HepG2 (cell line): ENCODE results near the gene ACYP2. TPM values are rescaled to one million over a fixed set of nuclear protein-coding genes. Genes with fewer than 3 reads are reported as not detected.

Experiments used
- CHCHD3 ChIP-seq: sonication (generic); formaldehyde crosslinking; IDR thresholded peaks from 2 replicates; pipeline ENCODE4 v1.8.0; 2022; ENCODE audit warnings: mild to moderate bottlenecking, missing genetic modification reagents, moderate library complexity
- FOXM1 ChIP-seq: sonication (generic); formaldehyde crosslinking; IDR thresholded peaks from 2 replicates; pipeline ENCODE4 v1.5.0; 2020; ENCODE audit warnings: missing genetic modification reagents
- HOXA5 ChIP-seq: sonication (generic); formaldehyde crosslinking; IDR thresholded peaks from 2 replicates; pipeline ENCODE4 v1.4.0; 2020; ENCODE audit warnings: missing genetic modification reagents
- NFYB ChIP-seq: sonication (generic); formaldehyde crosslinking; IDR thresholded peaks from 2 replicates; pipeline ENCODE4 v1.4.0; 2020; ENCODE audit warnings: missing genetic modification reagents
- NR2F1 ChIP-seq, 2 experiments: fragments of 450-650 bp in 1 of 2; formaldehyde crosslinking in 1 of 2; IDR thresholded peaks; 2 replicates each; pipeline versions ENCODE4 v1.5.0 to v1.6.1; 2016 to 2020; ENCODE audit warnings: mild to moderate bottlenecking in 1 of 2, missing compliant biosample characterization in 1 of 2, missing genetic modification reagents in 1 of 2, moderate library complexity in 1 of 2
- RBM39 ChIP-seq: fragments of 200-400 bp; formaldehyde crosslinking; IDR thresholded peaks from one replicate; pipeline ENCODE4 v1.6.1; 2018; ENCODE audit warnings: antibody characterized with exemption, mild to moderate bottlenecking, low read depth, low read length; ENCODE audit not compliant: poor library complexity, severe bottlenecking
- TEAD2 ChIP-seq: sonication (generic); formaldehyde crosslinking; IDR thresholded peaks from 2 replicates; pipeline ENCODE4 v1.9.0; 2021; ENCODE audit warnings: missing genetic modification reagents
- ZFP36L1 ChIP-seq: sonication (generic); formaldehyde crosslinking; IDR thresholded peaks from 2 replicates; pipeline ENCODE4 v1.8.0; 2022; ENCODE audit warnings: mild to moderate bottlenecking, missing genetic modification reagents, moderate library complexity
- ZNF232 ChIP-seq: sonication (generic); formaldehyde crosslinking; IDR thresholded peaks from 2 replicates; pipeline ENCODE4 v1.4.0; 2020; ENCODE audit warnings: missing genetic modification reagents, borderline replicate concordance
- ZNF251 ChIP-seq: sonication (generic); formaldehyde crosslinking; IDR thresholded peaks from 2 replicates; pipeline ENCODE4 v1.9.0; 2021; ENCODE audit warnings: mild to moderate bottlenecking, missing genetic modification reagents
- ZNF264 ChIP-seq: sonication (generic); formaldehyde crosslinking; IDR thresholded peaks from 2 replicates; pipeline ENCODE4 v1.4.0; 2020; ENCODE audit warnings: missing genetic modification reagents
- ZNF639 ChIP-seq: conservative IDR thresholded peaks from 2 replicates; pipeline ENCODE4 v1.6.1; 2018; ENCODE audit warnings: missing genetic modification reagents
- ZZZ3 ChIP-seq: sonication (generic); formaldehyde crosslinking; IDR thresholded peaks from 2 replicates; pipeline ENCODE4 v1.4.0; 2020; ENCODE audit warnings: missing genetic modification reagents, mild to moderate bottlenecking, borderline replicate concordance
- polyA plus RNA-seq, 8 experiments: library from polyadenylated mRNA; depleted of rRNA in 3 of 8; stranded (reverse) in 7 of 8; unstranded in 1 of 8; fragments of >200 nt; fragmentation: Illumina TruSeq in 4 of 8; extraction: Trizol in 4 of 8; gene quantifications; 2 replicates each; pipeline versions ENCODE4 v1.2.1 to v1.2.3, GENCODE V29; 2011 to 2016; ENCODE audit warnings: low read depth in 4 of 8, missing spikeins in 1 of 8, mixed read lengths in 1 of 8; ENCODE audit not compliant: insufficient read depth in 1 of 8
- total RNA-seq, 5 experiments: library from RNA; depleted of rRNA; stranded (reverse); fragments of >200 nt; fragmentation: Illumina TruSeq; extraction: Trizol; gene quantifications; 2 replicates each; pipeline ENCODE4 v1.2.3, GENCODE V29; 2016; ENCODE audit warnings: low read depth in 1 of 5
- TF ChIP-seq, protein P1 (sequence below): sonication (generic); formaldehyde crosslinking; IDR thresholded peaks from 2 replicates; pipeline ENCODE4 v1.4.0; 2020; ENCODE audit warnings: missing genetic modification reagents
- TF ChIP-seq, protein P2 (sequence below): sonication (generic); formaldehyde crosslinking; IDR thresholded peaks from 2 replicates; pipeline ENCODE4 v1.5.0; 2020; ENCODE audit warnings: mild to moderate bottlenecking, missing genetic modification reagents, borderline replicate concordance
- TF ChIP-seq, protein P3 (sequence below): sonication (generic); formaldehyde crosslinking; IDR thresholded peaks from 2 replicates; pipeline ENCODE4 v1.5.1; 2020; ENCODE audit warnings: mild to moderate bottlenecking, missing genetic modification reagents, moderate library complexity

The ACYP2 gene
- total and polyA plus RNA-seq, 2 of the 13 experiments (the other 11 are each of a cell fraction or from before 2014, with no cell fraction given), result 12.3 to 12.7 TPM

- TF ChIP-seq ZNF232 (CRISPR knock-in tag), result peak; percentile 96
- no peak for TF ChIP-seq ZFP36L1 (CRISPR knock-in tag)
- peak; percentile 87 for TF ChIP-seq ZNF264
- TF ChIP-seq, protein P1, sequence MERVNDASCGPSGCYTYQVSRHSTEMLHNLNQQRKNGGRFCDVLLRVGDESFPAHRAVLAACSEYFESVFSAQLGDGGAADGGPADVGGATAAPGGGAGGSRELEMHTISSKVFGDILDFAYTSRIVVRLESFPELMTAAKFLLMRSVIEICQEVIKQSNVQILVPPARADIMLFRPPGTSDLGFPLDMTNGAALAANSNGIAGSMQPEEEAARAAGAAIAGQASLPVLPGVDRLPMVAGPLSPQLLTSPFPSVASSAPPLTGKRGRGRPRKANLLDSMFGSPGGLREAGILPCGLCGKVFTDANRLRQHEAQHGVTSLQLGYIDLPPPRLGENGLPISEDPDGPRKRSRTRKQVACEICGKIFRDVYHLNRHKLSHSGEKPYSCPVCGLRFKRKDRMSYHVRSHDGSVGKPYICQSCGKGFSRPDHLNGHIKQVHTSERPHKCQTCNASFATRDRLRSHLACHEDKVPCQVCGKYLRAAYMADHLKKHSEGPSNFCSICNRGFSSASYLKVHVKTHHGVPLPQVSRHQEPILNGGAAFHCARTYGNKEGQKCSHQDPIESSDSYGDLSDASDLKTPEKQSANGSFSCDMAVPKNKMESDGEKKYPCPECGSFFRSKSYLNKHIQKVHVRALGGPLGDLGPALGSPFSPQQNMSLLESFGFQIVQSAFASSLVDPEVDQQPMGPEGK (CRISPR knock-in tag), result peak; percentile 73
- TF ChIP-seq ZNF639 (CRISPR knock-in tag), result peak; percentile 51; the same call in 1 of the 2 replicates
- peak; percentile 51; the same call in 1 of the 2 replicates for TF ChIP-seq ZZZ3 (CRISPR knock-in tag)
- TF ChIP-seq FOXM1, result no peak
- TF ChIP-seq, protein P2, sequence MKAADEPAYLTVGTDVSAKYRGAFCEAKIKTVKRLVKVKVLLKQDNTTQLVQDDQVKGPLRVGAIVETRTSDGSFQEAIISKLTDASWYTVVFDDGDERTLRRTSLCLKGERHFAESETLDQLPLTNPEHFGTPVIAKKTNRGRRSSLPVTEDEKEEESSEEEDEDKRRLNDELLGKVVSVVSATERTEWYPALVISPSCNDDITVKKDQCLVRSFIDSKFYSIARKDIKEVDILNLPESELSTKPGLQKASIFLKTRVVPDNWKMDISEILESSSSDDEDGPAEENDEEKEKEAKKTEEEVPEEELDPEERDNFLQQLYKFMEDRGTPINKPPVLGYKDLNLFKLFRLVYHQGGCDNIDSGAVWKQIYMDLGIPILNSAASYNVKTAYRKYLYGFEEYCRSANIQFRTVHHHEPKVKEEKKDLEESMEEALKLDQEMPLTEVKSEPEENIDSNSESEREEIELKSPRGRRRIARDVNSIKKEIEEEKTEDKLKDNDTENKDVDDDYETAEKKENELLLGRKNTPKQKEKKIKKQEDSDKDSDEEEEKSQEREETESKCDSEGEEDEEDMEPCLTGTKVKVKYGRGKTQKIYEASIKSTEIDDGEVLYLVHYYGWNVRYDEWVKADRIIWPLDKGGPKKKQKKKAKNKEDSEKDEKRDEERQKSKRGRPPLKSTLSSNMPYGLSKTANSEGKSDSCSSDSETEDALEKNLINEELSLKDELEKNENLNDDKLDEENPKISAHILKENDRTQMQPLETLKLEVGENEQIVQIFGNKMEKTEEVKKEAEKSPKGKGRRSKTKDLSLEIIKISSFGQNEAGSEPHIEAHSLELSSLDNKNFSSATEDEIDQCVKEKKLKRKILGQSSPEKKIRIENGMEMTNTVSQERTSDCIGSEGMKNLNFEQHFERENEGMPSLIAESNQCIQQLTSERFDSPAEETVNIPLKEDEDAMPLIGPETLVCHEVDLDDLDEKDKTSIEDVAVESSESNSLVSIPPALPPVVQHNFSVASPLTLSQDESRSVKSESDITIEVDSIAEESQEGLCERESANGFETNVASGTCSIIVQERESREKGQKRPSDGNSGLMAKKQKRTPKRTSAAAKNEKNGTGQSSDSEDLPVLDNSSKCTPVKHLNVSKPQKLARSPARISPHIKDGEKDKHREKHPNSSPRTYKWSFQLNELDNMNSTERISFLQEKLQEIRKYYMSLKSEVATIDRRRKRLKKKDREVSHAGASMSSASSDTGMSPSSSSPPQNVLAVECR, result peak; percentile 90
- peak; percentile 95; the same call in 1 of the 2 replicates for TF ChIP-seq ZNF251 (CRISPR knock-in tag)
- peak; percentile 97 for TF ChIP-seq HOXA5 (CRISPR knock-in tag)
- TF ChIP-seq NFYB, result 0 out of 2 replicates have a peak, but pooled peaks have one; percentile 8
- TF ChIP-seq NR2F1 (CRISPR knock-in tag; IDR thresholded peaks at IDR 0.05), result no peak
- 0 out of 2 replicates have a peak, but pooled peaks have one; percentile 42 for TF ChIP-seq CHCHD3 (CRISPR knock-in tag)
- 0 out of 2 replicates have a peak, but pooled peaks have one; percentile 60 for TF ChIP-seq TEAD2 (CRISPR knock-in tag)
- TF ChIP-seq RBM39, result peak; percentile 81
- TF ChIP-seq, protein P3, sequence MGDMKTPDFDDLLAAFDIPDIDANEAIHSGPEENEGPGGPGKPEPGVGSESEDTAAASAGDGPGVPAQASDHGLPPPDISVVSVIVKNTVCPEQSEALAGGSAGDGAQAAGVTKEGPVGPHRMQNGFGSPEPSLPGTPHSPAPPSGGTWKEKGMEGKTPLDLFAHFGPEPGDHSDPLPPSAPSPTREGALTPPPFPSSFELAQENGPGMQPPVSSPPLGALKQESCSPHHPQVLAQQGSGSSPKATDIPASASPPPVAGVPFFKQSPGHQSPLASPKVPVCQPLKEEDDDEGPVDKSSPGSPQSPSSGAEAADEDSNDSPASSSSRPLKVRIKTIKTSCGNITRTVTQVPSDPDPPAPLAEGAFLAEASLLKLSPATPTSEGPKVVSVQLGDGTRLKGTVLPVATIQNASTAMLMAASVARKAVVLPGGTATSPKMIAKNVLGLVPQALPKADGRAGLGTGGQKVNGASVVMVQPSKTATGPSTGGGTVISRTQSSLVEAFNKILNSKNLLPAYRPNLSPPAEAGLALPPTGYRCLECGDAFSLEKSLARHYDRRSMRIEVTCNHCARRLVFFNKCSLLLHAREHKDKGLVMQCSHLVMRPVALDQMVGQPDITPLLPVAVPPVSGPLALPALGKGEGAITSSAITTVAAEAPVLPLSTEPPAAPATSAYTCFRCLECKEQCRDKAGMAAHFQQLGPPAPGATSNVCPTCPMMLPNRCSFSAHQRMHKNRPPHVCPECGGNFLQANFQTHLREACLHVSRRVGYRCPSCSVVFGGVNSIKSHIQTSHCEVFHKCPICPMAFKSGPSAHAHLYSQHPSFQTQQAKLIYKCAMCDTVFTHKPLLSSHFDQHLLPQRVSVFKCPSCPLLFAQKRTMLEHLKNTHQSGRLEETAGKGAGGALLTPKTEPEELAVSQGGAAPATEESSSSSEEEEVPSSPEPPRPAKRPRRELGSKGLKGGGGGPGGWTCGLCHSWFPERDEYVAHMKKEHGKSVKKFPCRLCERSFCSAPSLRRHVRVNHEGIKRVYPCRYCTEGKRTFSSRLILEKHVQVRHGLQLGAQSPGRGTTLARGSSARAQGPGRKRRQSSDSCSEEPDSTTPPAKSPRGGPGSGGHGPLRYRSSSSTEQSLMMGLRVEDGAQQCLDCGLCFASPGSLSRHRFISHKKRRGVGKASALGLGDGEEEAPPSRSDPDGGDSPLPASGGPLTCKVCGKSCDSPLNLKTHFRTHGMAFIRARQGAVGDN (CRISPR knock-in tag), result peak; percentile 100
Observed at GRCh38 chr2:54330162-54330925, 214.9 kb downstream of the ACYP2 start (continued).
